Measurements from ENCODE around the gene PSD2.
"Not testable (repeated sequence)": the region's sequence is repeated elsewhere in the genome, so short reads cannot be mapped to it uniquely, and the experiment has no call there.

The PSD2 gene

GRCh38 chr5:139788294-139788910, 7.2 kb upstream of the PSD2 start:
- TF ChIP-seq CTCF (IDR thresholded peaks at IDR 0.05; ENCODE audit: borderline replicate concordance, control extremely low read depth, extremely low read depth, insufficient read depth, missing control alignments): no peak
- DNase-seq (ENCODE audit: low spot score): no peak
- in situ Hi-C loops (cut with MboI; ENCODE audit: low sequenced_read_pairs, unreplicated experiment): loop anchor here (10.0 kb wide), 1 partner anchor 66 kb away; no protein-coding TSS in a partner anchor

- TF ChIP-seq CTCF (IDR thresholded peaks at IDR 0.05; ENCODE audit: borderline replicate concordance, control extremely low read depth, extremely low read depth, insufficient read depth, missing control alignments): no peak
- in situ Hi-C loops (cut with MboI; ENCODE audit: low sequenced_read_pairs, unreplicated experiment): loop anchor here (10.0 kb wide), 1 partner anchor 66 kb away; no protein-coding TSS in a partner anchor
These were observed 6.3 kb upstream of the PSD2 start for GRCh38 chr5:139789116-139789844.

GRCh38 chr5:139789845-139790189, 5.8 kb upstream of the PSD2 start:
- no peak for DNase-seq (ENCODE audit: low spot score)
- in situ Hi-C loops (cut with MboI; ENCODE audit: low sequenced_read_pairs, unreplicated experiment): loop anchor here (5.0 to 10.0 kb wide), 2 partner anchors 65 to 182 kb away; no protein-coding TSS in a partner anchor
- TF ChIP-seq CTCF (IDR thresholded peaks at IDR 0.05; ENCODE audit: borderline replicate concordance, control extremely low read depth, extremely low read depth, insufficient read depth, missing control alignments): no peak

More at GRCh38 chr5:139789116-139789844, 6.3 kb upstream of the PSD2 start:
- no peak for DNase-seq (ENCODE audit: low spot score)

DNA sequence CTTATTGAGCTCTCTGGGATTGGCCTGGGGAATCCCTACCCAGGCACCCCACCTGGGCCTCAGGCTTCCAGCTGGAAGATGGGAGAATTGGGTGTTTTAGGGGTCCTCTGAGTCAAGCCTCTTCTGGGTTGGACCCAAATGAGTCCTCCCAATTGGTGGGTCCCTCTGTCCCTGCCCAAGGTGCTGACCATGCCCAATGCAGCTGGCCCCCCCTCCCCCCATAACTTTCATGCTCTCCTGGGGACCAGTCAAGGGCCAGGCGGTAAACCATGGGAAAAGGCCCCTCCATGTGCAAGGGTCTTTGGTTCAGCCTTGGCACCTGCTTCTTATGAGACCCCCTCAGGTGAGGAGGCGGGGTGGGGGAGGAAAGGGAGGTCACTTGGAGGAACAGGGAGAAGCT, 3.4 kb upstream of the PSD2 start:
- TF ChIP-seq CTCF (IDR thresholded peaks at IDR 0.05; ENCODE audit: borderline replicate concordance, control extremely low read depth, extremely low read depth, insufficient read depth, missing control alignments): no peak
- no peak for DNase-seq (ENCODE audit: low spot score)
- in situ Hi-C loops (cut with MboI; ENCODE audit: low sequenced_read_pairs, unreplicated experiment): loop anchor here (5.0 kb wide), 1 partner anchor 180 kb away; no protein-coding TSS in a partner anchor

DNA sequence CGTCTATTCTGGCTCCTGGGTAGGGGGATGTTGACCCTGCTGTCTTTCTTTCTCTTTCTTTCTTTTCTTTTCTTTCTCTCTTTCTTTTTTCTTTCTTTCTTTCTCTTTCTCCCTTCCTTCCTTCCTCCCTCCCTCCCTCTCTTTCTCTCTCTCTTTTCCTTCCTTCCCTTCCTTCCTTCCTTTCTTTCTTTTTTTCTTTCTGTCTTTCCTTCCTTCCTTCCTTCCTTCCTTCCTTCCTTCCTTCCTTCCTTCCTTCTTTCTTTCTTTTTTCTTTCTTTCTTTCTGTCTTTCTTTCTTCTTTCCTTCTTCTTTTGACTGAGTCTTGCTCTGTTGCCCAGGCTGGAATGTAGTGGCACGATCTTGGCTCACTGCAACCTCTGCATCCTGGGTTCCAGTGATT, 3.0 kb upstream of the PSD2 start:
- not testable (repeated sequence) for DNase-seq (ENCODE audit: low spot score)
- in situ Hi-C loops (cut with MboI; ENCODE audit: low sequenced_read_pairs, unreplicated experiment): loop anchor here (5.0 kb wide), 1 partner anchor 180 kb away; no protein-coding TSS in a partner anchor

- DNase-seq (ENCODE audit: low spot score): no peak
- TF ChIP-seq CTCF (IDR thresholded peaks at IDR 0.05; ENCODE audit: borderline replicate concordance, control extremely low read depth, extremely low read depth, insufficient read depth, missing control alignments): no peak
- in situ Hi-C loops (cut with MboI; ENCODE audit: low sequenced_read_pairs, unreplicated experiment): loop anchor here (5.0 kb wide), 1 partner anchor 178 kb away; no protein-coding TSS in a partner anchor
These were observed 1.4 kb upstream of the PSD2 start for GRCh38 chr5:139794067-139794846.

Measured in GM13976 (cell line).